Keratinocyte (primary cell): ENCODE results near the gene ANKMY1. TPM values are rescaled to one million over a fixed set of nuclear protein-coding genes. Genes with fewer than 3 reads are reported as not detected.

ENCODE experiments used
- DNase-seq: peaks from one replicate; pipeline ENCODE4 v3.0.0-alpha.2; 2011; ENCODE audit warnings: low read depth, missing footprints, low spot score
- FAIRE-seq: peaks from 2 replicates; lab custom pipeline; 2011; peaks lifted over from hg19 to GRCh38; lab: Jason Lieb, UNC
- H2AFZ ChIP-seq: 2 replicates; pipeline ENCODE4 v1.6.0; 2012; ENCODE audit warnings: low read length, control low read depth, inconsistent platforms; ENCODE audit not compliant: control insufficient read depth
- H3K27ac ChIP-seq: 2 replicates; pipeline ENCODE4 v1.5.1; 2011; ENCODE audit warnings: low read length; ENCODE audit not compliant: control insufficient read depth, insufficient read depth
- H3K27me3 ChIP-seq: 3 replicates; pipeline ENCODE4 v1.6.0; 2011; ENCODE audit warnings: low read length; ENCODE audit not compliant: control insufficient read depth, insufficient read depth; ENCODE audit errors: extremely low read depth
- H3K36me3 ChIP-seq, 2 experiments: 2 replicates in 1 of 2; 3 replicates in 1 of 2; pipeline ENCODE4 v1.5.1; 2011; ENCODE audit warnings: low read length in 2 of 2, mild to moderate bottlenecking in 1 of 2; ENCODE audit not compliant: control insufficient read depth in 2 of 2, insufficient read depth in 2 of 2; ENCODE audit errors: extremely low read depth in 1 of 2
- H3K4me1 ChIP-seq: 3 replicates; pipeline ENCODE4 v1.5.1; 2011; ENCODE audit warnings: low read length; ENCODE audit not compliant: control insufficient read depth, insufficient read depth; ENCODE audit errors: extremely low read depth
- H3K4me2 ChIP-seq: 3 replicates; pipeline ENCODE4 v1.6.0; 2011; ENCODE audit warnings: low read depth, low read length; ENCODE audit not compliant: control insufficient read depth, insufficient read depth; ENCODE audit errors: extremely low read depth
- H3K4me3 ChIP-seq, 3 experiments: fragments of 200-600 bp in 1 of 3; sonication (generic) in 1 of 3; 2 replicates in 2 of 3; 3 replicates in 1 of 3; pipeline ENCODE4 v1.5.1; 2011 to 2016; ENCODE audit warnings: low read length in 3 of 3, mild to moderate bottlenecking in 3 of 3, control low read depth in 2 of 3, inconsistent platforms in 1 of 3, low read depth in 1 of 3, mixed read lengths in 1 of 3, mixed run types in 1 of 3, moderate library complexity in 1 of 3; ENCODE audit not compliant: control insufficient read depth in 2 of 3, insufficient read depth in 2 of 3; ENCODE audit errors: extremely low read depth in 1 of 3
- H3K79me2 ChIP-seq: 2 replicates; pipeline ENCODE4 v1.6.0; 2012; ENCODE audit warnings: low read length; ENCODE audit not compliant: control insufficient read depth, insufficient read depth
- H3K9ac ChIP-seq: 3 replicates; pipeline ENCODE4 v1.6.0; 2011; ENCODE audit warnings: low read length; ENCODE audit not compliant: control insufficient read depth, insufficient read depth; ENCODE audit errors: extremely low read depth
- H3K9me1 ChIP-seq: 3 replicates; pipeline ENCODE4 v1.6.0; 2011; ENCODE audit warnings: low read length; ENCODE audit not compliant: control insufficient read depth, insufficient read depth; ENCODE audit errors: extremely low read depth
- H3K9me3 ChIP-seq: 2 replicates; pipeline ENCODE4 v1.5.1; 2012; ENCODE audit warnings: low read depth, low read length; ENCODE audit not compliant: control insufficient read depth
- H4K20me1 ChIP-seq: 3 replicates; pipeline ENCODE4 v1.6.0; 2011; ENCODE audit warnings: low read length; ENCODE audit not compliant: control insufficient read depth, insufficient read depth; ENCODE audit errors: extremely low read depth
- EZH2 ChIP-seq: IDR thresholded peaks from one replicate; pipeline ENCODE4 v1.6.1; 2012; ENCODE audit warnings: inconsistent platforms, mild to moderate bottlenecking, low read length, moderate library complexity
- dilution Hi-C: fragments of 300-500 bp; cut with MboI; formaldehyde crosslinking; loops from one replicate; pipeline ENCODE4 v1.7.0; 2020; ENCODE audit warnings: low sequenced_read_pairs; ENCODE audit not compliant: extremely low pct_ligation_motif_present
- polyA plus RNA-seq, 5 experiments: library from polyadenylated mRNA; depleted of rRNA in 3 of 5; stranded (reverse) in 3 of 5; stranded (forward) in 1 of 5; unstranded in 1 of 5; fragments of >200 nt; gene quantifications; 1 replicate in 1 of 5; 2 replicates in 3 of 5; 3 replicates in 1 of 5; pipeline versions ENCODE4 v1.2.1 to v1.2.3, GENCODE V29; 2011 to 2012; ENCODE audit warnings: missing spikeins in 2 of 5, low read depth in 1 of 5, low replicate concordance in 1 of 5
- TF ChIP-seq, protein P1 (sequence below), 3 experiments: IDR thresholded peaks in 1 of 3; conservative IDR thresholded peaks in 1 of 3; optimal IDR thresholded peaks in 1 of 3; 2 replicates in 2 of 3; 3 replicates in 1 of 3; pipeline versions ENCODE3 to v1.5.1; 2011; ENCODE audit warnings: low read length in 3 of 3, mild to moderate bottlenecking in 3 of 3, moderate library complexity in 2 of 3, control low read depth in 1 of 3, inconsistent platforms in 1 of 3; ENCODE audit not compliant: insufficient read depth in 2 of 3; ENCODE audit errors: extremely low read depth in 1 of 3

Gene ANKMY1
- polyA plus RNA-seq, 1 donor (not counting 4 experiments of a cell fraction or from before 2014, with no cell fraction given) = 3.3 TPM

DNA sequence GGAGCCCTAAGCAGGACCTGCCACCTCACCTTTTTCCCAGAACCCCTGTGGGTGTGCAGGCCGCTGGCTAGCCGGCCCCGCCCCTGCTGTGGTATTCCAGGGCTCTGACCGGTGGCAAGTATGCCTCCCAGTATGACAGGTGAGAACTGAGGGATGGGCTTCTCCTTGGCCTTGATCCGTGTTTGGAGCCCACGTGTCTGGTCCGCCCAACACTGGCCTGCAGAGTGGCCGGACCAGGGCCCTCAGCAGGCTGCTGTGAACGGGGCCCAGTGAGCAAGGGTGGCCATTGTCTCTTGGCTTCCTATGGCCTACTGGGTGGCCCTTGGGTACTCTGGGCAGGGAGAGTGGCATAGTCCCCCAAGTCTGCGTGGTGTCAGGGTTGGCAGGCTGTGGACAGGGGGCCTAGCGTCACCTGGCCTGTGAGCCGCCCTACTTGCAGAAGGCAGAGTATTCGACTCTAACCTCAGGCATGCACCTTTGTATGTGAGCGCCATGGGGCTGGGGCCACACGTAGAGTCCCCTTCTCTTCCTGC lies 12.3 kb upstream of the ANKMY1 start:
- Histone ChIP-seq H3K4me2 (peak overlapping the region; percentile 89), H3K27ac (no peak overlapping the region), H3K36me3 (peaks cover 0 to 3% of the 10 kb centered on the region in 2 experiments), H3K4me3 (no peak overlapping the region), H3K9me1 (peaks cover 2% of the 10 kb centered on the region), H3K27me3 (no peaks in the 10 kb centered on the region), H3K79me2 (no peaks in the 10 kb centered on the region), H3K9ac (no peak overlapping the region), H2AFZ (no peak overlapping the region), H4K20me1 (peaks cover 5% of the 10 kb centered on the region), H3K4me1 (peaks cover 35% of the 10 kb centered on the region), H3K9me3 (no peaks in the 10 kb centered on the region)
- dilution Hi-C loops = no loop called here
- DNase-seq (no peak), FAIRE-seq (no peak)
- TF ChIP-seq, protein P1, sequence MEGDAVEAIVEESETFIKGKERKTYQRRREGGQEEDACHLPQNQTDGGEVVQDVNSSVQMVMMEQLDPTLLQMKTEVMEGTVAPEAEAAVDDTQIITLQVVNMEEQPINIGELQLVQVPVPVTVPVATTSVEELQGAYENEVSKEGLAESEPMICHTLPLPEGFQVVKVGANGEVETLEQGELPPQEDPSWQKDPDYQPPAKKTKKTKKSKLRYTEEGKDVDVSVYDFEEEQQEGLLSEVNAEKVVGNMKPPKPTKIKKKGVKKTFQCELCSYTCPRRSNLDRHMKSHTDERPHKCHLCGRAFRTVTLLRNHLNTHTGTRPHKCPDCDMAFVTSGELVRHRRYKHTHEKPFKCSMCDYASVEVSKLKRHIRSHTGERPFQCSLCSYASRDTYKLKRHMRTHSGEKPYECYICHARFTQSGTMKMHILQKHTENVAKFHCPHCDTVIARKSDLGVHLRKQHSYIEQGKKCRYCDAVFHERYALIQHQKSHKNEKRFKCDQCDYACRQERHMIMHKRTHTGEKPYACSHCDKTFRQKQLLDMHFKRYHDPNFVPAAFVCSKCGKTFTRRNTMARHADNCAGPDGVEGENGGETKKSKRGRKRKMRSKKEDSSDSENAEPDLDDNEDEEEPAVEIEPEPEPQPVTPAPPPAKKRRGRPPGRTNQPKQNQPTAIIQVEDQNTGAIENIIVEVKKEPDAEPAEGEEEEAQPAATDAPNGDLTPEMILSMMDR (optimal IDR thresholded peaks at IDR 0.05 in 1 of 3, IDR thresholded peaks at IDR 0.05 in 1 of 3, conservative IDR thresholded peaks at IDR 0.05 in 1 of 3; ENCODE audit: extremely low read depth in 1 of 3, insufficient read depth in 2 of 3, low read length in 3 of 3) = no peak
- no peak for TF ChIP-seq EZH2

- H3K4me1 ChIP-seq = peaks cover 35% of the 10 kb centered on the region
- peak overlapping the region; percentile 54 for H3K9ac ChIP-seq
- dilution Hi-C loops = no loop called here
These were observed 11.8 kb upstream of the ANKMY1 start for GRCh38 chr2:240569523-240569997.

More at GRCh38 chr2:240569523-240569997, 11.8 kb upstream of the ANKMY1 start:
- FAIRE-seq (no peak), DNase-seq (no peak)
- H3K79me2 ChIP-seq = no peaks in the 10 kb centered on the region
- no peaks in the 10 kb centered on the region for H3K9me3 ChIP-seq
- H3K9me1 ChIP-seq = peaks cover 2% of the 10 kb centered on the region
- peak overlapping the region; percentile 89 for H3K4me2 ChIP-seq
- no peak for TF ChIP-seq EZH2
- TF ChIP-seq, protein P1 (optimal IDR thresholded peaks at IDR 0.05 in 1 of 3, IDR thresholded peaks at IDR 0.05 in 1 of 3, conservative IDR thresholded peaks at IDR 0.05 in 1 of 3; ENCODE audit: extremely low read depth in 1 of 3, insufficient read depth in 2 of 3, low read length in 3 of 3) = no peak
- no peak overlapping the region for H2AFZ ChIP-seq
- H3K4me3 ChIP-seq = peak overlapping the region; percentile 45 to 70 (median 65)
- H4K20me1 ChIP-seq = peaks cover 5% of the 10 kb centered on the region
- H3K27ac ChIP-seq = no peak overlapping the region
- H3K36me3 ChIP-seq = peaks cover 0 to 1% of the 10 kb centered on the region in 2 experiments
- no peaks in the 10 kb centered on the region for H3K27me3 ChIP-seq
